ENCODE measurements around the gene REP15. TPM values are rescaled to one million over a fixed set of nuclear protein-coding genes. Genes with fewer than 3 reads are reported as not detected.

The REP15 gene, protein sequence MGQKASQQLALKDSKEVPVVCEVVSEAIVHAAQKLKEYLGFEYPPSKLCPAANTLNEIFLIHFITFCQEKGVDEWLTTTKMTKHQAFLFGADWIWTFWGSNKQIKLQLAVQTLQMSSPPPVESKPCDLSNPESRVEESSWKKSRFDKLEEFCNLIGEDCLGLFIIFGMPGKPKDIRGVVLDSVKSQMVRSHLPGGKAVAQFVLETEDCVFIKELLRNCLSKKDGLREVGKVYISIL
- 0.67 and 0.89 TPM in 2 replicates for total RNA-seq

DNA sequence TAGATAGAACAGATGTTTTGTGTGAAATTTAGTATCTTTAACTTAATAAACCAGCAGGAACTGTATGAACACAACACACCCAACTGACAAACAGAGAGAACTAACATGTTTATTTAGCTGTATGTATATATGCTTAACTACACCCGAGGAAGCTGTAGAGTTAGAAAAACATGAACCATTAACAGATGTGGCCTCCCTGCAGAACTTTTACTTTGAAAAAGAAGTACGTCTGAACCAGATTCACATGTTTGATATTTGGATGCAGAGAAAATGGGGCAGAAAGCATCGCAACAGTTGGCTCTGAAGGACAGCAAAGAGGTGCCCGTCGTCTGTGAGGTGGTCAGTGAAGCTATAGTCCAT, at the start of gene REP15:
REP15 (plus strand) TSS at position 155 of the 360 bp plus-strand sequence; CDS start at position 271, 116 bp downstream.

DNA sequence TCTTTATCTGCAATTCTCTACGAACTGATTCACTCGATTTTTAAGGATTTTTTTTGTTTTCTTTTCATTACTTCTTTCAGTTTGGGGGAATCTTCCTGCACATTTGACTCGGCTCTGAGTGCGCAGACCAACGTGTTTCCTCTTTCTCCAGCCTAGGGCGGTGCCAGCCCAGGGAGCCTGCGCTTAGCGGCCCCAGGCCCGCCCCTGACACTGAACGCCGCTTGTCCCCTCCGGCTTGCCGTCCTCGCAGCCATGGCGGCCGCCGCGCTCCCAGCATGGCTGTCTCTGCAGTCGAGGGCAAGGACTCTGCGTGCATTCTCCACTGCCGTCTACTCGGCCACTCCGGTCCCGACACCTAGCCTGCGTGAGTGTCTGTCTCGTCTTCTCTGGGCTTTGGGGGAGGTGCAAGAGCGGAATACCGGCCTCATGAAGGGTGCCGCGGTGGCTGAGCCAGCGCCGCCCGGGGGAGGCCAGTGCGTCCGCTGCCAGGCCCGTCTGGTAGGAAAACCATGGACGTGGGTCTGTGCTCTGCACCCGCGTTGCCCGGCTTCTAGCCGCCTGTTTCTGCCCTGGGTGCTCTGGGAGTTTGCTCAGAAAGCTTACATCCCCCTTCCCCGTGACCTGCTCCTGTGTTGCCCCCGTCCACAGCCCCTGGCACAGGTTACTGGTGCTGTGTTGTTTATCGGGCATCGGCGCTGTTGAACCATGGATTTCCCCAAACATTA, 14.5 kb downstream of the REP15 start, which contains the start of gene MRPS35:
MRPS35 (plus strand) TSS at position 241 of the 725 bp plus-strand sequence; CDS start at position 253, 12 bp downstream.

Other genes starting within 250 kb of the REP15 start
- gene SMCO2, start 249.7 kb upstream of the REP15 start, total RNA-seq: not detected in 2 replicates
- gene PPFIBP1, start 172.2 kb upstream of the REP15 start, total RNA-seq: 39.4 and 47.7 TPM in 2 replicates
- 48.0 and 50.6 TPM in 2 replicates for gene MRPS35, start 14.4 kb downstream of the REP15 start, total RNA-seq
- 14.3 and 15.8 TPM in 2 replicates for gene KLHL42, start 83.8 kb downstream of the REP15 start, total RNA-seq
- not detected in 2 replicates for gene MANSC4, start 83.8 kb downstream of the REP15 start, total RNA-seq

Data from bronchus fibroblast of lung (primary cell).